GDM1 (cell line): ENCODE measurements around the gene PABPC1L.

Source experiments
- DNase-seq: peaks from one replicate; lab custom pipeline; 2025; lab: John Stamatoyannopoulos, UW

Gene PABPC1L

GRCh38 chr20:44942264-44942973, 32.6 kb downstream of the PABPC1L start:
- DNase-seq, result no peak

DNA sequence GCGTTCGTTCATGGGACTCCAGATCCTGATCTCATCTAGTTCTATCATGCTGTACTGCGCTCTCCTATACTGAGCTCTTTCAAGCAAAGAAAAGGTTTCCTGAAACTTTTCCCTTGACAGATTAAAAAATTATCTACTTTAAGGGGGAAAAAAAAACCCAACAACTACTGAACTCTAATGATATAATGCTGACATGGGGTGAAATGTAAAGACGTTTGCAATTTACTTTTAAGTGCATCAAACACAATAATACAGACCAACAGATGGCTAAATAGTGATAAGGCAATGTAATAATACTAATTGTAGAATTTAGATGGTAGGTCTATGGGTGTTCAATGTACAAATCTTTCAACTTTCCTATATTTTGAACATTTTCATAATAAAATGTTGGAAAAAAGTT, 34.0 kb downstream of the PABPC1L start:
- DNase-seq, result no peak

DNA sequence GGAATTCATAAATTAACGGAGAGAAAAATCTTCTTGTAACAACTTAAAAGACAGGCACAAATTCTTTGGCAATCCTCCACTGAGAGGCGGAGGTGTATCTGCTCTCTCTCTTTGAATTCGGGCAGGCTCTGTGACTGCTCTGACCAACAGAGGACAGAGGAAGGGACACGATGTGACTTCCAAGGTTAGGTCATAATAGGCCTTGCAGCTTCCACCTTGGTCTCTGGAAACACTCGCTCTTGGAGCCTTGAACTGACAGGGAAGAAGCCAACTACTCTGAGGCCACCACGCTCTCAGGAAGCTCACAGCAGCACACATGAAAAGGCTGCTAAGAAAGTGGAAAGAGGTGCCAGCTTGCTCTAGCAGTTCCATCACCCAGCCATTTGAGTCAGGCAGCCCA, 35.4 kb downstream of the PABPC1L start:
- no peak for DNase-seq

GRCh38 chr20:44946271-44946852, 36.5 kb downstream of the PABPC1L start:
- DNase-seq, result no peak

- DNase-seq, result no peak
These were observed 38.2 kb downstream of the PABPC1L start for GRCh38 chr20:44948107-44948506.

DNA sequence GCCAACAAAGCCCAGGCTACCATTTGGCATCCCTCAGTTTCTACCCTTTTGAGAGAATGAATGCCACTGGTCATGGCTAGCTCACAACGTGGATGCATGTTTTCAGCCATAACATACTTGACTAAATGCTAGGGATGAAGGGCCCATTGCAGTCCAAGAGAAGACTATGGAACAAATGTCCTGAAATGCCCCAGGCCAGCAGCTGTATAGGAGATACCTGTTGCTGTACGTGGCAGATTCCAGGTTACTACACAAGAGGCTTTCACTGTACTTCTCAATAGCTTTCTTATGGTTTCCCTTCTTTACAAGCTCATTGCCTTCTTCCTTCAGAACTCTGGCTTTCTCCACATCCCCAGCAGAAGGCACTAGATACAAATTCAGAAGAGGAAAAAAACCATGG, 38.7 kb downstream of the PABPC1L start:
- no peak for DNase-seq

- DNase-seq, result no peak
These were observed 40.5 kb downstream of the PABPC1L start for GRCh38 chr20:44950368-44950767.

DNA sequence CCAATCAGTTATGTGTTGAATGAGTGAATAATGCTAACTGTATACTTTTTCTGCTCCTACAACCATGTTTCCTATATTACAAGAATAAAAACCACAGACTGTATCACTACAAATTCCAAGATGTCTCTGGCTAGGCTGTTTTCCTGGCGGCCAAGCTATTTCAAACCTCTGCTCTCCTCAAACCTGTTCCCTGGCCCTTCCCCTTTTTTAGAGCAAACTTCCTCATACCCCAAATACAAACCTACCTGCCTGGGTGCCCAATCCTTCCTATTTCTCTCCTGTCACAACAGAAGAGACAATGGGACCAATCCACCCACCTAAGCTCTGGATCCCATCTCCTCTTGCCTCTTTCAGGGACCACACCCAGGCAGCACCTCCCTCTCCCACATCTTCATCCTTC, 42.9 kb downstream of the PABPC1L start:
- DNase-seq, result no peak

DNA sequence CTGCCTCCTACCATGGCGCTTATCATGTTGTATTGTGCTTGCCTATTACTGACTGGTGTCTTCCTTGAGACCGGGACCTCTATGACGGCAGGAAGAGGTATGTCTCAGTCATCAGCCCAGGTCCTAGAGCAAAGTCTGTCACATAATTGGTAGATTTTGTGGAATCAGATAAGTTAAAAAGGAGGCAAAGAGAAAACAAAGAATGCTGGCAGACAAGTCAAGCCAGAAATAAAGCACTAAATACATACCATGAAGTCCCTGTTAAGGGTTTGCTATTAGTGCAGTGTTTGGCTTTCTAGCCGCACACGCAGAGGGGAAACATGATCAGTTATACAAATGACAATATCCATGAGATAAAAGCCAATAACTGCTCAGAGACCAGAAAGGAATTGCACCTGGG, 44.4 kb downstream of the PABPC1L start:
- no peak for DNase-seq

GRCh38 chr20:44955270-44955669, 45.4 kb downstream of the PABPC1L start:
- no peak for DNase-seq

DNA sequence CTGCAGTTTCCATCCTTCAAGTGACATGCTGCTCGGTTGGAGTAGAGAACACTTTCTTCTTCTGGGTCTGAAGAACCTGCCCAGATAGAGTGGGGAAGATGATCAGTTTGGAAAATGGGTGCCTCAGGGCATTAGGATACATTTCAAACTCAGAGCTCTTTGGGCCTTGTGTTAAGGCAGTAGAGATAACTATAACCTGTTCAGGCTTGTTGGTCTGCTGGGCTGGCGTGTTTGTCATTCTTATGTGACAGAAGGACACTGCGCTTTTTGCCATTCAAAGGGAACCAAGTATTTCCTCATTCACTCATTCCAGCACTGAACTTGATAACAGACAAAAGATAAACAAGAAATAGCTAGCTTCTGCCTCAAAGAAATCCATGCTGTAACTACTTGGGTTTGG, 46.5 kb downstream of the PABPC1L start:
- DNase-seq, result no peak

GRCh38 chr20:44958276-44958675, 48.4 kb downstream of the PABPC1L start:
- no peak for DNase-seq

DNA sequence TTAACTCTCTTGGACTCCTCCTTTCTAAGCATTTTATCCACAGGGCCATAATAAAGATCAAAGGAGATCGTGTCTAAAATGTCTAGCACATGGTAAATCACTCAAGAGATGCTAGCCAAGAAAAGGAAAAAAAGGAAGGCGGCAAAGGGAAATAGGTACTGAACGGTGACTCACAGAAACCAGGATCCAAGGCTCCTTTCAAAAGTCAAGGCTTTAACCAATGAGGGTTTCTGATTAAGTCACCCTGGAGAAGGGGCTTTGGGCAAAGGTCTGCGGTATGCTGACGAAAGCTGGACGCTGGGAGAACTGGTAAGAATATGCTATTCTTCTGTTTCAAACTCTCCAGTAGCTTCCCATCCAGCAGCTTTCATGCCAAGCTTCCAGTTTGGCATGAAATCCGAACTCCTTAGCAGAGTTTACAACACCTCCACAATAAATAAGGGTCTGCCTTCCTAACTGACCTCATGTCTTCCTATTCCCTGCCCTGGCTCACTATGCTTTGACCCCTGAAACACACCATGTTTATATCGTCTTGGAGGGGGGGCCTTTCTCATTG, 49.3 kb downstream of the PABPC1L start:
- DNase-seq, result no peak

DNA sequence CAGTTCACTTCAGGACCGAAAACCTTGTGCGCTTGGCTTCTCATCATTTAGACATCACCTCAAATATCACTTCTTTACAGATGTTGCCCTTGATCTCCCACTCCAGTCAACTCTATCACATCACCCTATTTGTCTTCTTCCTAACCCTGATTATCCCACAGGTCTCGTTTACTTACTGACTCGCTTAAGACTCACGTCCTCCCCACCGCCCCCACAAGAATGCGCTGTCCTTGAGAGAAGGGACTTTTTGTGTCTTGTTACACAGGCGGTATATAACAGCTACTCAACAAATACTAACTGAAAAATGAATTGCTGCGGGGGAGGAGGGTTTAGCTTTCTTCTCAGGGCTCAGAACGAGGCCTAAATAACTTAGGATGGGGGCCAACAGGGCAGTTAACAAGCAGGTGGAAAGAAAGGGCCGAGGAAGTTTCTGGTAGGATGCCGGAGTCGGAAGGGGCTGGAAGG, 49.8 kb downstream of the PABPC1L start:
- DNase-seq, result no peak

- peak; percentile 89 for DNase-seq
These were observed 50.4 kb downstream of the PABPC1L start, which contains the start of gene TOMM34 for GRCh38 chr20:44960103-44960852. TSS of gene TOMM34 (minus strand) at chr20:44960397. CDS start at chr20:44960333, 64 bp downstream.

DNA sequence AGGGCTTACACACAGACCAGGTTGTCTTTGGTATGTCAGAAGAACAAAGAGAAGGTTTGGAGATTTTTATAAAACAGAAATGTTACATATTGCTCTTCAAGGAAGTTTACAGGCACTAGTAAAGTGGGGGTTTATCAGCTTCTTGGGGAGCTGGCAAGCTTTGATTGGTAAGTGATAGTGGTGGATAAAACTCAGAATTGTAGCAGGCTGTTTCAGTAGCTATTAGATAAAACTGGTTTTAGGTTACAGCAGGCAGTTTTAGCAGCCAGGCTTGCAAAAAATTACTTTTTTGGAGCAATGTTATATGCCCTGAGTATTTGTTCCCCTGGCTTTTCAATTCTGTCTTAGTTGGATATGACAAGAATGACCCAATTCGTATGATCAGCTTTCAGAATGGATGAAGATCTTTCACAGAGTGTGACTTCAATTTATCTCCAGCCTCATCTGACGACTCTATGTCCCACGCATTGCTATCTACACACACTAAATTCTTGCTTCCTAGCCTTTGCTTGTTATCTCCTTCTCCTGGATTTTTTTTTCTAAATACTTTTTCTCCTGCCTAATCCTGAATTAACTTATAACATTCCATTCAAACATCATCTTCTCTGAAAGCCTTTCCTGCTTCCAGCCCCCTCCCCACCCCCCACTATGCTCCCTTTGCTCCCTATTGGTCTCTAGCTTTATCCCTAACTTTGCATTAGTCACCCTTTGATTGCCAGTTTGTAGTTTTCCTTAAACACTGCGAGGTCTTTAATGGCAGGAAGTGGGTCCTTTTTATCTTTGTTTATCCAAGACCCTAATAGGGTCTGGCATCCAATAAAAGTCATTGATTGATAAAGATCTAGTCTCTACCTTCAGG, 51.4 kb downstream of the PABPC1L start:
- DNase-seq, result no peak

GRCh38 chr20:44961870-44962267, 52.0 kb downstream of the PABPC1L start:
- DNase-seq, result no peak

GRCh38 chr20:44962483-44962882, 52.6 kb downstream of the PABPC1L start:
- DNase-seq, result no peak

DNA sequence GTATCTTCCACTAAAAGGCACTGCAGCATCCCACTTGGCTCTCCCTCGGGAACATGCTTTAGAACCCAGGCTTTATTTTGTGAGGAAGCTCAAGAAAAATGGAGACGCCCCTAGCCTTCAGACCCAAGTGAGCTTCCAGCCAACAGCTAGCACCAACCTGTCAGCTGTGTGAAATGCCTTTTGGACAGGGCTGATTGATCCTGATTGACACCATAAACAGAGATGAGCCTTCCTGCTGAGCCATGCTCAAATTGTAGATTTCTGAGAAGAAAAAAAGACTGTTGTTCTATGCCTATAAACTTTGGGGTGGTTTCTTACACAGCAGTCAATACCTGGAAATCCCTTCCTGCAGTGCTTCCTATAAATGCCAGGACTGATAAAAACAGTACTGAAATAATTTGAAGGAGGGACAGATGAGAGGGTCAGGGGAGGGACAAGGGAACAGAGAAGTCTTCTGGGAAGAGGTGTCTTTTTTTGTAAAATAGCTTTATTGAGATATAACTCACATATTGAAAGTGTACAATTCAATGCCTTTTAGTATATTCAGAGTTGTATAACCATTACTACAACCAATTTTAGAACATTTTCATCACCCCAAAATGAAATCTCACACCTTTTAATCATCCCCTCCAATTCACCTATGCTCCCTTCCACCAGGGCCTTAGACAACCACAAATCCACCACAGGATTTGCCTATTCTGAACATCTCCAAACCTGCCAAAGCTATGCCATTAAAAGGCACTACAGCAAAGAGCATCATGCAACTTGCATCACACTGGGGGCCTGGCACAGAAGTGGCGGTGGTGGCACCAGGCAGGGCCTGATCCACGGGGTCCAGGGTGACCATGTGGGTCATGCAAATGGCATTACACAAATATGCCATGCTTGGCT, 53.7 kb downstream of the PABPC1L start:
- no peak for DNase-seq

DNA sequence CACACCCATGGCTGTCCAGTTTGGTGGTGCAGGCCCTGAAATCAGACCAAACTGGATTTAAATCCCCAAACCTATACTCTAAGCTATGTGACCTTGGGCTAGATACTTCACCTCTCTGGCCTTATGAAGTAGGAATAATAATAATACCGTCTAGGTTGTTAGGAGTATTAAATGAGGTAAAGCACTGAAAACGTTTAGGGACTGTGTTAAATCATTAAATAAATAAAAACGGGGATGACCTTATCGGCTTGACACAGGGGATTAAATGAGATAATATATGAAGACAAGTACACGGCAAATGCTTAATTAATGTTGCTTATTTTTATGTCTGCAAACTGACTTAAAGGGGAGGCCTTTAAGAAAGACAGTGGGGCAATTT, 55.8 kb downstream of the PABPC1L start:
- DNase-seq, result no peak
